HCT116 (cell line): ENCODE data around the gene FRAT2.

Source experiments
- CEBPB ChIP-seq: IDR thresholded peaks from 2 replicates; pipeline ENCODE4 v1.6.1; 2012; ENCODE audit warnings: low read depth
- YY1 ChIP-seq: IDR thresholded peaks from 2 replicates; pipeline ENCODE4 v1.6.1; 2011; ENCODE audit warnings: low read length, low read depth, moderate library complexity, mild to moderate bottlenecking; ENCODE audit not compliant: insufficient replicate concordance; ENCODE audit errors: extremely low read depth
- TF ChIP-seq, protein P1 (sequence below), 3 experiments: fragments of 200-600 bp in 1 of 3; sonication (generic) in 1 of 3; IDR thresholded peaks in 2 of 3; conservative IDR thresholded peaks in 1 of 3; 2 replicates each; pipeline ENCODE4 v1.5.1; 2012 to 2017; ENCODE audit warnings: low read depth in 2 of 3, low read length in 2 of 3, antibody characterized with exemption in 1 of 3, borderline replicate concordance in 1 of 3, control low read depth in 1 of 3, mild to moderate bottlenecking in 1 of 3, mixed read lengths in 1 of 3, mixed run types in 1 of 3, moderate library complexity in 1 of 3; ENCODE audit not compliant: insufficient read depth in 1 of 3
- TF ChIP-seq, protein P2 (sequence below): IDR thresholded peaks from 2 replicates; pipeline ENCODE4 v1.6.1; 2012

DNA sequence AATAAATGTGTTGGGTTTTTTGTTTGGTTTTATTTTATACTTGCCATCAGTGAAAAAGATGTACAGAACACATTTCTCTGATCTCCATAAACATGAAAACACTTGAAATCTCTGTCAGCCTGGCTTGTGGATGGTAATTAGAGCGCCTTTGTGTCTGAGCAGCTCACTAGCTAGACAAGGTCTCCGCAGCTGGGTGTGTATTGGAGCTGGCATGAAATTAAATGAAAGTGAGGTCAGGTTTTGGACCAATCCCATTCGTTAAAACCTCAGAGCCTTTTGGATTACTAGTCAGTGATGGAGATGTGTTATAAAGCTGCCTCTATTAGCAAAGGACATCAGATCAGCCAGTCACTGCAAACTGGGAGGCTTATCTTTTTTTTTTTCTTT, 12.7 kb downstream of the FRAT2 start:
- no peak for TF ChIP-seq YY1
- TF ChIP-seq, protein P1, sequence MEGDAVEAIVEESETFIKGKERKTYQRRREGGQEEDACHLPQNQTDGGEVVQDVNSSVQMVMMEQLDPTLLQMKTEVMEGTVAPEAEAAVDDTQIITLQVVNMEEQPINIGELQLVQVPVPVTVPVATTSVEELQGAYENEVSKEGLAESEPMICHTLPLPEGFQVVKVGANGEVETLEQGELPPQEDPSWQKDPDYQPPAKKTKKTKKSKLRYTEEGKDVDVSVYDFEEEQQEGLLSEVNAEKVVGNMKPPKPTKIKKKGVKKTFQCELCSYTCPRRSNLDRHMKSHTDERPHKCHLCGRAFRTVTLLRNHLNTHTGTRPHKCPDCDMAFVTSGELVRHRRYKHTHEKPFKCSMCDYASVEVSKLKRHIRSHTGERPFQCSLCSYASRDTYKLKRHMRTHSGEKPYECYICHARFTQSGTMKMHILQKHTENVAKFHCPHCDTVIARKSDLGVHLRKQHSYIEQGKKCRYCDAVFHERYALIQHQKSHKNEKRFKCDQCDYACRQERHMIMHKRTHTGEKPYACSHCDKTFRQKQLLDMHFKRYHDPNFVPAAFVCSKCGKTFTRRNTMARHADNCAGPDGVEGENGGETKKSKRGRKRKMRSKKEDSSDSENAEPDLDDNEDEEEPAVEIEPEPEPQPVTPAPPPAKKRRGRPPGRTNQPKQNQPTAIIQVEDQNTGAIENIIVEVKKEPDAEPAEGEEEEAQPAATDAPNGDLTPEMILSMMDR (IDR thresholded peaks at IDR 0.05 in 2 of 3, conservative IDR thresholded peaks at IDR 0.05 in 1 of 3; ENCODE audit: borderline replicate concordance in 1 of 3, insufficient read depth in 1 of 3, low read depth in 2 of 3, low read length in 2 of 3): no peak
- no peak for TF ChIP-seq CEBPB
- TF ChIP-seq, protein P2, sequence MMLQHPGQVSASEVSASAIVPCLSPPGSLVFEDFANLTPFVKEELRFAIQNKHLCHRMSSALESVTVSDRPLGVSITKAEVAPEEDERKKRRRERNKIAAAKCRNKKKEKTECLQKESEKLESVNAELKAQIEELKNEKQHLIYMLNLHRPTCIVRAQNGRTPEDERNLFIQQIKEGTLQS: no peak
